Neural progenitor cell (in vitro differentiated cells): ENCODE data around the gene UXT. TPM values are rescaled to one million over a fixed set of nuclear protein-coding genes. Genes with fewer than 3 reads are reported as not detected.
A peak's percentile ranks its signal among the peaks of the same experiment; 100 is the strongest.

Experiments
- DNase-seq: peaks from one replicate; pipeline ENCODE4 v3.0.0-alpha.2; 2016; ENCODE audit warnings: low spot score
- H2AFZ ChIP-seq: fragments of 200-600 bp; sonication (generic); replicated peaks from 2 replicates; pipeline ENCODE4 v1.6.1; 2016; ENCODE audit warnings: antibody characterized with exemption
- H3F3A ChIP-seq: fragments of 200-600 bp; sonication (generic); 2 replicates; pipeline ENCODE4 v1.6.1; 2016; ENCODE audit warnings: antibody characterized with exemption, low read depth
- H3K27ac ChIP-seq: fragments of 200-600 bp; sonication (generic); 2 replicates; pipeline ENCODE4 v1.5.1; 2016; ENCODE audit warnings: mild to moderate bottlenecking
- H3K27me3 ChIP-seq: fragments of 200-600 bp; sonication (generic); 2 replicates; pipeline ENCODE4 v1.6.1; 2016; ENCODE audit warnings: mild to moderate bottlenecking, moderate library complexity
- H3K36me3 ChIP-seq: fragments of 200-600 bp; sonication (generic); 2 replicates; pipeline ENCODE4 v1.5.1; 2016
- H3K4me1 ChIP-seq: fragments of 200-600 bp; sonication (generic); 2 replicates; pipeline ENCODE4 v1.6.1; 2016; ENCODE audit warnings: mixed run types
- H3K4me2 ChIP-seq: fragments of 200-600 bp; sonication (generic); 2 replicates; pipeline ENCODE4 v1.6.1; 2016
- H3K4me3 ChIP-seq: fragments of 200-600 bp; sonication (generic); 2 replicates; pipeline ENCODE4 v1.5.1; 2016
- H3K79me2 ChIP-seq: fragments of 200-600 bp; sonication (generic); 2 replicates; pipeline ENCODE4 v1.6.1; 2016; ENCODE audit warnings: low read depth
- H3K9ac ChIP-seq: fragments of 200-600 bp; sonication (generic); 2 replicates; pipeline ENCODE4 v1.6.1; 2016
- H3K9me3 ChIP-seq: fragments of 200-600 bp; sonication (generic); 2 replicates; pipeline ENCODE4 v1.5.1; 2016; ENCODE audit warnings: low read depth
- H4K20me1 ChIP-seq: fragments of 200-600 bp; sonication (generic); 2 replicates; pipeline ENCODE4 v1.6.1; 2016; ENCODE audit warnings: low read depth
- H3K27ac Mint-ChIP-seq: 3 replicates; pipeline ENCODE4 v1.8.0; 2021; ENCODE audit warnings: mixed read lengths
- H3K27me3 Mint-ChIP-seq: 2 replicates; pipeline ENCODE4 v1.8.0; 2022; ENCODE audit warnings: low read depth, mild to moderate bottlenecking, inconsistent platforms, moderate library complexity, mixed read lengths; ENCODE audit not compliant: insufficient read depth
- H3K36me3 Mint-ChIP-seq: 3 replicates; pipeline ENCODE4 v1.8.0; 2021; ENCODE audit warnings: mixed read lengths
- H3K4me1 Mint-ChIP-seq: 3 replicates; pipeline ENCODE4 v1.8.0; 2021; ENCODE audit warnings: mixed read lengths
- H3K4me3 Mint-ChIP-seq: 3 replicates; pipeline ENCODE4 v1.8.0; 2021; ENCODE audit warnings: mild to moderate bottlenecking, moderate library complexity, mixed read lengths
- H3K9me3 Mint-ChIP-seq: 3 replicates; pipeline ENCODE4 v1.8.0; 2020; ENCODE audit warnings: mixed read lengths
- EZH2 ChIP-seq: fragments of 200-600 bp; sonication (generic); IDR thresholded peaks from 2 replicates; pipeline ENCODE4 v1.6.1; 2017; ENCODE audit warnings: antibody characterized with exemption, mild to moderate bottlenecking, moderate library complexity
- EZH2phosphoT487 ChIP-seq: fragments of 200-600 bp; sonication (generic); IDR thresholded peaks from 2 replicates; pipeline ENCODE4 v1.6.1; 2017; ENCODE audit warnings: antibody characterized with exemption
- total RNA-seq: library from RNA; depleted of rRNA; stranded (reverse); fragments of >200 nt; gene quantifications from 2 replicates; pipeline ENCODE4 v1.2.3, GENCODE V29; 2015; ENCODE audit warnings: low replicate concordance
- TF ChIP-seq, protein P1 (sequence below): fragments of 200-600 bp; sonication (generic); IDR thresholded peaks from 2 replicates; pipeline ENCODE4 v1.5.1; 2017; ENCODE audit warnings: antibody characterized with exemption, mild to moderate bottlenecking

UXT gene
- total RNA-seq, 1 donor from 2014 or later, result 91.9 TPM

DNA sequence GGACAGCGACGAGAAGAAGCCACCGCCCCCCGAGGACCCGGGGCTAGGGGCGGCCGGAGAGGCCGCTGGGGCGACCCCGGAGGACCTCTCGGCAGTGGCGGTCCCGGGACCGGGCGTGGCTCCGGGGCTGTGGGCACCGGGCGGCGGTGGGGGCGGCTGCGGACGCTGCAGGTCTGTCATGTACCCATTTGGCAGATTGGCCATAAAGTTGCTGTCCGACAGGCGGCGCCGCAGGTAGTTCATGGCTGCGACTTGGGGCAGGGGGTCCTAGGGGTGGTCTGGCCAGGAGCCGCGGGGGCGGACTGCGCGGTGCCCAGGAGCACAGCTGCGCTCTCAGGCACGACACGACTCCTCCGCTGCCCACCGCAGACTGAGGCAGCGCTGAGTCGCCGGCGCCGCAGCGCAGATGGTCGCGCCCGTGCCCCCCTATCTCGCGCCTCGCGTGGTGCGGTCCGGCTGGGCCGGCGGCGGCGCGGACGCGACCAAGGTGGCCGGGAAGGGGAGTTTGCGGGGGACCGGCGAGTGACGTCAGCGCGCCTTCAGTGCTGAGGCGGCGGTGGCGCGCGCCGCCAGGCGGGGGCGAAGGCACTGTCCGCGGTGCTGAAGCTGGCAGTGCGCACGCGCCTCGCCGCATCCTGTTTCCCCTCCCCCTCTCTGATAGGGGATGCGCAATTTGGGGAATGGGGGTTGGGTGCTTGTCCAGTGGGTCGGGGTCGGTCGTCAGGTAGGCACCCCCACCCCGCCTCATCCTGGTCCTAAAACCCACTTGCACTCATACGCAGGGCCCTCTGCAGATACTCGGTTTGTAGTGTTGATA, 39.3 kb downstream of the UXT start, which contains the start of gene SYN1:
Gene SYN1 (minus strand): TSS at position 372 of the 817 bp plus-strand sequence. CDS start 129 bp downstream, at position 243.
- H4K20me1 ChIP-seq, result no peaks in the 10 kb centered on the region
- H3K79me2 ChIP-seq, result no peaks in the 10 kb centered on the region
- Mint-ChIP-seq H3K27me3 (peaks cover 32% of the 10 kb centered on the region), H3K27ac (no peak within 1 kb of the TSS), H3K4me1 (peaks cover 3% of the 10 kb centered on the region), H3K9me3 (peaks cover 15% of the 10 kb centered on the region), H3K36me3 (no peaks in the 10 kb centered on the region), H3K4me3 (peak within 1 kb of the TSS; percentile 75)
- H3K9me3 ChIP-seq, result no peaks in the 10 kb centered on the region
- DNase-seq, result peak; percentile 93
- H3K27ac ChIP-seq, result no peak within 1 kb of the TSS
- no peaks in the 10 kb centered on the region for H3F3A ChIP-seq
- H2AFZ ChIP-seq, result no peak within 1 kb of the TSS
- no peaks in the 10 kb centered on the region for H3K36me3 ChIP-seq
- H3K4me2 ChIP-seq, result peak within 1 kb of the TSS; percentile 62
- no peak for TF ChIP-seq EZH2phosphoT487
- TF ChIP-seq, protein P1, sequence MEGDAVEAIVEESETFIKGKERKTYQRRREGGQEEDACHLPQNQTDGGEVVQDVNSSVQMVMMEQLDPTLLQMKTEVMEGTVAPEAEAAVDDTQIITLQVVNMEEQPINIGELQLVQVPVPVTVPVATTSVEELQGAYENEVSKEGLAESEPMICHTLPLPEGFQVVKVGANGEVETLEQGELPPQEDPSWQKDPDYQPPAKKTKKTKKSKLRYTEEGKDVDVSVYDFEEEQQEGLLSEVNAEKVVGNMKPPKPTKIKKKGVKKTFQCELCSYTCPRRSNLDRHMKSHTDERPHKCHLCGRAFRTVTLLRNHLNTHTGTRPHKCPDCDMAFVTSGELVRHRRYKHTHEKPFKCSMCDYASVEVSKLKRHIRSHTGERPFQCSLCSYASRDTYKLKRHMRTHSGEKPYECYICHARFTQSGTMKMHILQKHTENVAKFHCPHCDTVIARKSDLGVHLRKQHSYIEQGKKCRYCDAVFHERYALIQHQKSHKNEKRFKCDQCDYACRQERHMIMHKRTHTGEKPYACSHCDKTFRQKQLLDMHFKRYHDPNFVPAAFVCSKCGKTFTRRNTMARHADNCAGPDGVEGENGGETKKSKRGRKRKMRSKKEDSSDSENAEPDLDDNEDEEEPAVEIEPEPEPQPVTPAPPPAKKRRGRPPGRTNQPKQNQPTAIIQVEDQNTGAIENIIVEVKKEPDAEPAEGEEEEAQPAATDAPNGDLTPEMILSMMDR, result peak; percentile 9
- peak within 1 kb of the TSS; percentile 38 for H3K4me3 ChIP-seq
- peaks cover 7% of the 10 kb centered on the region for H3K27me3 ChIP-seq
- no peaks in the 10 kb centered on the region for H3K4me1 ChIP-seq
- H3K9ac ChIP-seq, result no peak within 1 kb of the TSS

DNA sequence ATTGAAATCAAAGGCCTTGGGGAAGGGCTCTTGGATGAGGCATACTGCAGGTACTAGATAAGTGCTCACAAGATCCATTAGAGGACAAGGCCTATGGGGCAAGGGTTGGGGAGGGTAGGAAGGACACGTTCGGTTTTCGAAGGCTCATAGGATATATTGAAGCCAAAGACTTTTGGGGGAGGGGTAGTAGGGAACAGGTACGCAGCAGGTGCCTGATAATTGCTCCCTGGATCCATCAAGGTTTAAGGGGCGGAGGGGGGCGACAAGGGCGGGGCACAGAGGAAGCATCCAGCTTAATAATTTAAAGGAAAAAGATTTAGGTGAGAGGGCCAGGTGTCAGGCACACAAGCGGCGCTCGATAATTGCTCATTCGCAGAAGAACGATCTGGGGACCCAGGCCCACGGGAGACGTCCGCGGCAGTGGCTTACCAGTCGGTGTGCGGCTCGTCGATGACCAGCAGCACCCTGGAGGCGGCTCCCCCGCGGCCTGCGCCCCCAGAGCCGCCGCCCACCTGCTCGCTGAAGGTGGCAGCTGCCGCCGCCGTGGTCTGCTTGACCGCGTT, 40.0 kb downstream of the UXT start:
- peak overlapping the region; percentile 38 for H3K4me3 ChIP-seq
- DNase-seq, result no peak
- Mint-ChIP-seq H3K9me3 (peaks cover 12% of the 10 kb centered on the region), H3K27ac (no peak overlapping the region), H3K36me3 (no peaks in the 10 kb centered on the region), H3K4me3 (peak overlapping the region; percentile 75), H3K4me1 (peaks cover 3% of the 10 kb centered on the region), H3K27me3 (peaks cover 32% of the 10 kb centered on the region)
- H4K20me1 ChIP-seq, result no peaks in the 10 kb centered on the region
- H3K4me1 ChIP-seq, result no peaks in the 10 kb centered on the region
- no peak overlapping the region for H2AFZ ChIP-seq
- no peaks in the 10 kb centered on the region for H3K9me3 ChIP-seq
- no peaks in the 10 kb centered on the region for H3K36me3 ChIP-seq
- no peaks in the 10 kb centered on the region for H3F3A ChIP-seq
- no peaks in the 10 kb centered on the region for H3K79me2 ChIP-seq
- H3K27me3 ChIP-seq, result peaks cover 7% of the 10 kb centered on the region
- H3K9ac ChIP-seq, result no peak overlapping the region
- peak overlapping the region; percentile 62 for H3K4me2 ChIP-seq
- TF ChIP-seq EZH2phosphoT487 (no peak), EZH2 (no peak)
- TF ChIP-seq, protein P1, result no peak
- H3K27ac ChIP-seq, result no peak overlapping the region

DNA sequence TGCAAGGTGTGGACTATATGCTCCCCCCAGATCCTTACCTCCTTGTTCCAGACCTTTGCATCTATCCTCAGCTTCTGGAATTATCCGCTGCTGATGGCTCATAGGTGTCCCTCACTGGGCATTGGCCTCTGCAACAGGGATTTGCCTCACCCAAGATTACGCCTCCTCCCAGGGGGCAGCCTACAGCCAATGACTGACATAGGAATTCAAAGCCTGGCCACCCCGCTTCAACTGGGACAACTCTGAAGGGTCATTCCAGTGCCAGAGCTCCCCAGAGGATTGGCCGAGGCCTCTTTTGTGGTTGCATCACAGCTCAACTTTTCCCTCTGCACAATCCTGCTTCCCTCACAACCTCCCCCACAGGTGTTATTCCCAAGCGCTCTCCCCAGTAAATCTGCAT, 44.4 kb downstream of the UXT start:
- H3K9ac ChIP-seq, result no peak overlapping the region
- DNase-seq, result no peak
- H3K27me3 Mint-ChIP-seq, result peaks cover 12% of the 10 kb centered on the region

More for the DNA sequence above, 44.4 kb downstream of the UXT start:
- H3K9me3 Mint-ChIP-seq, result peaks cover 16% of the 10 kb centered on the region
- TF ChIP-seq EZH2phosphoT487 (no peak), EZH2 (no peak)
- TF ChIP-seq, protein P1, result no peak
- no peaks in the 10 kb centered on the region for H3K4me1 ChIP-seq
- H2AFZ ChIP-seq, result no peak overlapping the region
- no peaks in the 10 kb centered on the region for H3K9me3 ChIP-seq
- H3K36me3 Mint-ChIP-seq, result no peaks in the 10 kb centered on the region
- no peaks in the 10 kb centered on the region for H3K79me2 ChIP-seq
- H3K27ac ChIP-seq, result no peak overlapping the region
- no peak overlapping the region for H3K4me2 ChIP-seq
- H3K27ac Mint-ChIP-seq, result no peak overlapping the region
- no peaks in the 10 kb centered on the region for H4K20me1 ChIP-seq
- no peaks in the 10 kb centered on the region for H3F3A ChIP-seq
- no peak overlapping the region for H3K4me3 ChIP-seq
- H3K4me1 Mint-ChIP-seq, result peaks cover 3% of the 10 kb centered on the region
- peaks cover 7% of the 10 kb centered on the region for H3K27me3 ChIP-seq
- H3K4me3 Mint-ChIP-seq, result no peak overlapping the region
- H3K36me3 ChIP-seq, result no peaks in the 10 kb centered on the region
